GM10266 (cell line): ENCODE measurements around the gene GLP2R.
"Not testable (repeated sequence)": the region's sequence is repeated elsewhere in the genome, so short reads cannot be mapped to it uniquely, and the experiment has no call there.

Source experiments
- DNase-seq: peaks from one replicate; pipeline ENCODE4 v3.0.0; 2012; ENCODE audit errors: extremely low spot score
- CTCF ChIP-seq: IDR thresholded peaks from 2 replicates; pipeline ENCODE4 v1.5.1; 2012; ENCODE audit warnings: mild to moderate bottlenecking, low read depth; ENCODE audit not compliant: control insufficient read depth, insufficient read depth; ENCODE audit errors: missing control alignments

Gene GLP2R

GRCh38 chr17:9918352-9918751 is 92.6 kb downstream of the GLP2R start:
- no peak for DNase-seq
- no peak for TF ChIP-seq CTCF

- TF ChIP-seq CTCF: no peak
- no peak for DNase-seq
Observed at GRCh38 chr17:9918804-9919352, 93.2 kb downstream of the GLP2R start.

GRCh38 chr17:9921216-9921615 is 95.5 kb downstream of the GLP2R start:
- DNase-seq: not testable (repeated sequence)

GRCh38 chr17:9922012-9922848 is 96.5 kb downstream of the GLP2R start:
- no peak for DNase-seq
- TF ChIP-seq CTCF: no peak

GRCh38 chr17:9924735-9925191 is 99.0 kb downstream of the GLP2R start:
- DNase-seq: peak; percentile 73
- peak; percentile 70 for TF ChIP-seq CTCF

- DNase-seq: no peak
Observed at GRCh38 chr17:9925457-9925856, 99.7 kb downstream of the GLP2R start.

GRCh38 chr17:9926150-9926804 is 100.6 kb downstream of the GLP2R start:
- no peak for DNase-seq
- no peak for TF ChIP-seq CTCF

More at GRCh38 chr17:9925457-9925856, 99.7 kb downstream of the GLP2R start:
- TF ChIP-seq CTCF: no peak
